Coronary artery (tissue), 2 donors: Measurements from ENCODE around the gene CLP1.

Experiments used
- DNase-seq: peaks from one replicate; pipeline ENCODE4 v3.0.0-alpha.2; 2017; ENCODE audit warnings: low spot score
- H3K27ac ChIP-seq, 2 donors: fragments of 200-600 bp; sonication (generic); one replicate each; pipeline ENCODE4 v1.5.1; 2016 to 2019
- H3K4me3 ChIP-seq: fragments of 200-600 bp; sonication (generic); 2 replicates; pipeline ENCODE4 v1.5.1; 2016; ENCODE audit warnings: mild to moderate bottlenecking, moderate library complexity
- CTCF ChIP-seq: fragments of 200-600 bp; sonication (generic); IDR thresholded peaks from one replicate; pipeline ENCODE4 v1.5.1; 2019; ENCODE audit warnings: antibody characterized with exemption

Gene CLP1

DNA sequence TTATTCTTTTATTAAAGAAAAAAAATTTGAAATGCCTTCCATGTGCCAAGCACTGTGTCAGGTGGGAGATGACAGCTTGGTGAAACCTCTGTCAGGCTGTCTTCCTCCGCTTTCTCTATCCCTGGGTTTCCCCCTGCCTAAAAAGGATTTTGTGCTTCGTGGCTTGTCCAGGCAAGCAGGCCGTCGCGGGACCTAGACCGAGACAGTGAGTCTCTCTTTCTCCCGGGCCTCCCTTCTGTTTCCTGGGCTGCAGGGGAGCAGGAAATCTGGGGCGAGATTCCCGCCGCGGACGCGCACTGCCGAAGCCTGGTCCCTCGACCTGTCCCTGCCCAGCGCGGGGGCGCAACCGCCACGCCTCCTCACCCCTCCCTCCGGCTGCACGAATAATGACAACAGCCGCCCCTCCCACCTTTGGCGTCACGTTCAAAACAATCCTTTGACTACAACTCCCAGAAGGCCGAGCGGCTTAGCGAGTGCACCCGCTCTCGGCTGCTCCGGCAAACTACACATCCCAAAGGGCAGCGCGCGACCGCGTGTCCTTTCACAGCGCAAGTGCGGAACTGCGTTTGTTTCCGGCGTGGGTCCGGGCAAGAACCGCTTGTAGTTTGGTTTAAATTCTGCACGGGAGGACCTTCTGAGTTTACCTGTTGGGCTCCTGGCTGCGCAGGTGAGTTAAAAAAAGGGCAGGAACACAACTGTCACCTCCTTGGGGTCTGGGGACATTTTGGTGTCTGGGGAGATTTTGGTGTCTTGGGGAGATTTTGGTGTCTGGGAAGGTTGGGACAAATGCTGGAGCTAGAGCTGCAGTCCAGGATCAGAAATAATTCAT lies at the start of gene CLP1:
CLP1 (plus strand) TSS at position 569 of the 829 bp plus-strand sequence. CDS start 1,715 bp downstream, outside the sequence.
- TF ChIP-seq CTCF = no peak
- peak; percentile 100 for DNase-seq
- Histone ChIP-seq H3K4me3 (peak within 1 kb of the TSS; percentile 74), H3K27ac (peak within 1 kb of the TSS; percentile 91)

- Histone ChIP-seq H3K4me3 (no peak overlapping the region), H3K27ac (no peak overlapping the region)
- TF ChIP-seq CTCF = no peak
- DNase-seq = no peak
Observed at GRCh38 chr11:57610170-57610569, 47.4 kb upstream of the CLP1 start.

GRCh38 chr11:57614234-57614772 lies 43.3 kb upstream of the CLP1 start:
- Histone ChIP-seq H3K27ac (no peak overlapping the region), H3K4me3 (no peak overlapping the region)
- DNase-seq = no peak
- no peak for TF ChIP-seq CTCF

DNA sequence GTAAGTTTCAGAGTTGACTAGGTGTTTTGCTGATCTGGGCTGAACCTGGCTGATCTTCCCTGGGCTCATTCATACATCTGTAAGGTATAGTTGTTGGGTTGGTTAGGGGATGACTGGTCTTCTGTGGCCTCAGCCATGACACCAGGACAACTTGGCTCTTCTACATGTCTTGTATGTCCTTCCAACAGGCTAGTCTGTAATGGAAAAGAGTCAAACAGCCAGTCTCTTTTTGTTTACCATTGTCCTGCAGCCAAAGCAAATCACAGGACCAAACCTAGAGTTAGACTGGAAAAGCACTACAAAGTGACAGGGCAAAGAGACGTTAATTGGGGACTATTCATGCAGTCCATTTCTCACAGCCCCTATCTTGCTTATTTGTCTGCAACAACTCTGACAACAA lies 42.3 kb upstream of the CLP1 start:
- no peak for DNase-seq
- TF ChIP-seq CTCF = no peak

DNA sequence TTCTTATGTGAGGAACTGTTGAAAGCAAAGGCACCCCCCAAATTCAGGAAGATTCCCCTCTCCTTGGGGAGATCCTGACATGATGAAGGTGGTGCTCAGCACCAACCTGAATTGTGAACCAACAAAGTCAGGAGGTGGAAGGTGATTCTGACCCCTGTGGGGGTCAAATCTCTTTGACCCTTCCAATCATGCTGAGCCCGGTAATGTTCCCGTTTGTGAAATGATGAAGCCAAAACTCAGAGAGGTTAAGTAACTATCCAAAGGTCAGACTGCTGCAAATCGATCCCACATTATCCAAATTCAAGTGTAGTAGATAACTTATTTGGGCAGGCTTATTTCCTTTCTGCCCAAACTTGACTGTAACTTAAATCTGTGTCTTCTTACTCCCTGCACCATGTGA lies 41.0 kb upstream of the CLP1 start:
- H3K27ac ChIP-seq = no peak overlapping the region
- DNase-seq = no peak
- no peak overlapping the region for H3K4me3 ChIP-seq
- TF ChIP-seq CTCF = no peak

More for the DNA sequence above, 42.3 kb upstream of the CLP1 start:
- no peak overlapping the region for H3K4me3 ChIP-seq
- H3K27ac ChIP-seq = no peak overlapping the region

GRCh38 chr11:57618438-57618837 lies 39.1 kb upstream of the CLP1 start:
- DNase-seq = no peak
- TF ChIP-seq CTCF = no peak
- no peak overlapping the region for H3K27ac ChIP-seq
- H3K4me3 ChIP-seq = no peak overlapping the region

DNA sequence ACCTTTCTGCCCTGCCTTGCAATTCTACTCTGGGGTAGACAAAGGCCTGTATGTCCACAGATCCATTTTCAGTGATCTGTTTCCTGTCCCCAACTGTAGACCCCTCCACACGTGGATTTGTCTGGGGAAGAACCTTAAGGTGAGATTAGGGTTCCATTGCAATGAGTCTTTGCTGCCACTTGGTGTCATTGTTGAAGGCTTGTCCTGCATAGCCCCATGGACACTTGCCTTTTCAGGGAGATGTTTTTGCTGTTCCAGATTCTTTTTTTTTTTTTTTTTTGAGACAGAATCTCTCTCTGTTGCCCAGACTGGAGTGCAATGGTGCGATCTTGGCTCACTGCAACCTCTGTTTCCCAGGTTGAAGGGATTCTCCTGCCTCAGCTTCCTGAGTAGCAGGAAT lies 38.2 kb upstream of the CLP1 start:
- Histone ChIP-seq H3K4me3 (no peak overlapping the region), H3K27ac (no peak overlapping the region)
- TF ChIP-seq CTCF = no peak
- no peak for DNase-seq
